ENCODE data around the gene SLC30A3.
A peak's percentile ranks its signal among the peaks of the same experiment; 100 is the strongest.

Gene SLC30A3

DNA sequence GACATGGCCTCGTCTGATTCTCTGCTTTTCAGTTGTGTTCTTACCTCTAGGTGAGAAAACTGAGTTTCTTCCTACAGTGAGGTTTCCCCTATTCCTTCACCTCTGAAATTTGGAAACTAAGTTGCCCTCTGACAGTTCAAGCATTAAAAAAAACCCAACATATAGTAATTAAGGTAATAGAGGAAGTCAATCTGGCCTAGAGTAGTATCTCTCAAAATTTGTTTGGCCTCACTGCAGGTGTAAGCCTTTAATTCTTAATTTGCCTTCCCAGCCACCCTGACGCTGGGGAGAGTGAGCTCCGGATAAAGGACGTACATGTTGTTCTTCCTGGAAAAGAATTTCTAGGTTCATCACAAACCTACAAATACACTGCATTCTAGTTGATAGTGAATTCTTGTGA, 44.2 kb downstream of the SLC30A3 start:
- H3K27me3 Mint-ChIP-seq (ENCODE audit: low read depth), result no peaks in the 10 kb centered on the region
- TF ChIP-seq, protein P1, sequence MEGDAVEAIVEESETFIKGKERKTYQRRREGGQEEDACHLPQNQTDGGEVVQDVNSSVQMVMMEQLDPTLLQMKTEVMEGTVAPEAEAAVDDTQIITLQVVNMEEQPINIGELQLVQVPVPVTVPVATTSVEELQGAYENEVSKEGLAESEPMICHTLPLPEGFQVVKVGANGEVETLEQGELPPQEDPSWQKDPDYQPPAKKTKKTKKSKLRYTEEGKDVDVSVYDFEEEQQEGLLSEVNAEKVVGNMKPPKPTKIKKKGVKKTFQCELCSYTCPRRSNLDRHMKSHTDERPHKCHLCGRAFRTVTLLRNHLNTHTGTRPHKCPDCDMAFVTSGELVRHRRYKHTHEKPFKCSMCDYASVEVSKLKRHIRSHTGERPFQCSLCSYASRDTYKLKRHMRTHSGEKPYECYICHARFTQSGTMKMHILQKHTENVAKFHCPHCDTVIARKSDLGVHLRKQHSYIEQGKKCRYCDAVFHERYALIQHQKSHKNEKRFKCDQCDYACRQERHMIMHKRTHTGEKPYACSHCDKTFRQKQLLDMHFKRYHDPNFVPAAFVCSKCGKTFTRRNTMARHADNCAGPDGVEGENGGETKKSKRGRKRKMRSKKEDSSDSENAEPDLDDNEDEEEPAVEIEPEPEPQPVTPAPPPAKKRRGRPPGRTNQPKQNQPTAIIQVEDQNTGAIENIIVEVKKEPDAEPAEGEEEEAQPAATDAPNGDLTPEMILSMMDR (IDR thresholded peaks at IDR 0.05; ENCODE audit: unreplicated experiment in 3 of 3), result no peak
- H3K9me3 Mint-ChIP-seq, result no peaks in the 10 kb centered on the region
- peaks cover 32% of the 10 kb centered on the region for H3K4me1 Mint-ChIP-seq
- peaks cover 47% of the 10 kb centered on the region for H3K36me3 Mint-ChIP-seq (ENCODE audit: low read depth)
- peak overlapping the region; percentile 27 to 87 (median 42) for H3K27ac Mint-ChIP-seq
- H3K4me3 Mint-ChIP-seq, result peak overlapping the region; percentile 89 to 95 (median 94)

DNA sequence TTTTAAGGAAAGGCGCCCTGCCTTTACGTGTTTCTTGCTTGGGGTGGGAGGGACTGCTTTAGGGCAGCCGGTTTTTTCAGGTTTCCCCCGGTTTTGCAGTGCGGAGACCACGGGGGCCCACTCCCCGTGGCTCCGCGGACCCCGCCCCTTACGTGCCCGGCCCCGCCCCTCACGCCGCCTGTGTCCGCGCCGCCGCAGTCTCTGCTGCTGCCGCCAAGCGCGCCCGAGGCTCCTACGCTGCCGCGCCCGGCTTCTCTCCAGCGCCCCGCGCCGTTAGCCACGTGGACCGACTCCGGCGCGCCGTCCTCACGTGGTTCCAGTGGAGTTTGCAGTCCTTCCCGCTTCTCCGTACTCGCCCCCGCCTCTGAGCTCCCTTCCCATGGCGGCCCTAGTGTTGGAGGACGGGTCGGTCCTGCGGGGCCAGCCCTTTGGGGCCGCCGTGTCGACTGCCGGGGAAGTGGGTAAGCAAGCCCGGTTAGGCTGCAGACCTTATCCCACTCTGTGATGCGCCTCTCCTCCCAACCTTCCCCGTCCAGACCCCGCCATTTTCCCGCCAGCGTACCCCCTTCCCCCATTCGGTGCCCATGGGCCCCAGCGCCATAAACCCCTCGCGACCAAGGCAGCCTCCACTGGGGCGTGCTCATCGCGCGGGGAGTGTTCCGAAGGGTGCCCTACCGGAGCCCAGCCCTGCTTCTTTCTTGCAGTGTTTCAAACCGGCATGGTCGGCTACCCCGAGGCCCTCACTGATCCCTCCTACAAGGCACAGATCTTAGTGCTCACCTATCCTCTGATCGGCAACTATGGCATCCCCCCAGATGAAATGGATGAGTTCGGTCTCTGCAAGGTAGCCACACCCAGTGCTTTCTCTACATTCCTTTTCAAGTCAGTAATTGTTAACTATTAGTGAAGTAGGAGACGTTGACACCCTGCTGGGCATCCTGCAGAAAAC, 45.4 kb downstream of the SLC30A3 start, which contains the start of gene CAD:
CAD (plus strand) TSS at position 197 of the 949 bp plus-strand sequence; CDS start at position 380, 183 bp downstream.
- Mint-ChIP-seq H3K9me3 (no peaks in the 10 kb centered on the region), H3K4me1 (peaks cover 44% of the 10 kb centered on the region), H3K4me3 (peak within 1 kb of the TSS; percentile 89 to 95 (median 94)), H3K36me3 (ENCODE audit: low read depth) (peaks cover 36% of the 10 kb centered on the region), H3K27me3 (ENCODE audit: low read depth) (no peaks in the 10 kb centered on the region), H3K27ac (peak within 1 kb of the TSS; percentile 87 to 97 (median 94))
- TF ChIP-seq, protein P1 (IDR thresholded peaks at IDR 0.05; ENCODE audit: unreplicated experiment in 3 of 3), result peak in 2 of 3 experiments; percentile 24 to 36

DNA sequence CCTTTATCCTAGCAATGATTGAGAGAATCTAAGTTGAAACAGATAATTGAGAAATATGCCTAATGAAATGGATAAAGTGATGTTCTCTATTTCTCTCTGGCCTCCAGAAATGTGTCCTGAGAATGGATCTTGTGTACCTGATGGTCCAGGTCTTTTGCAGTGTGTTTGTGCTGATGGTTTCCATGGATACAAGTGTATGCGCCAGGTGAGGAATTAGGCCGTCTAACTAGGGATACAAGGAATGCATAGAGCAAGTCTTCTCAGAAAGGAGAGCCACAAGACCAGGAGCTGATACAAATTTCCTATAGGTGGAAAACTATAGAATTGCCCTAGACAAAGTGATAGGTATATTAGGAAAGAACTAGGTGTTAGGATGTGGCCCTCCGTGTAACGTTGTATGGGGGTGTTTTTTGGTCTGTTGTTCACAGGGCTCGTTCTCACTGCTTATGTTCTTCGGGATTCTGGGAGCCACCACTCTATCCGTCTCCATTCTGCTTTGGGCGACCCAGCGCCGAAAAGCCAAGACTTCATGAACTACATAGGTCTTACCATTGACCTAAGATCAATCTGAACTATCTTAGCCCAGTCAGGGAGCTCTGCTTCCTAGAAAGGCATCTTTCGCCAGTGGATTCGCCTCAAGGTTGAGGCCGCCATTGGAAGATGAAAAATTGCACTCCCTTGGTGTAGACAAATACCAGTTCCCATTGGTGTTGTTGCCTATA, 46.3 kb downstream of the SLC30A3 start:
- Mint-ChIP-seq H3K9me3 (no peaks in the 10 kb centered on the region), H3K4me3 (peak overlapping the region; percentile 89 to 95 (median 94)), H3K27ac (peak overlapping the region; percentile 87 to 97 (median 94)), H3K4me1 (peaks cover 46% of the 10 kb centered on the region), H3K36me3 (ENCODE audit: low read depth) (peaks cover 28% of the 10 kb centered on the region), H3K27me3 (ENCODE audit: low read depth) (no peaks in the 10 kb centered on the region)
- TF ChIP-seq, protein P1 (IDR thresholded peaks at IDR 0.05; ENCODE audit: unreplicated experiment in 3 of 3), result no peak

DNA sequence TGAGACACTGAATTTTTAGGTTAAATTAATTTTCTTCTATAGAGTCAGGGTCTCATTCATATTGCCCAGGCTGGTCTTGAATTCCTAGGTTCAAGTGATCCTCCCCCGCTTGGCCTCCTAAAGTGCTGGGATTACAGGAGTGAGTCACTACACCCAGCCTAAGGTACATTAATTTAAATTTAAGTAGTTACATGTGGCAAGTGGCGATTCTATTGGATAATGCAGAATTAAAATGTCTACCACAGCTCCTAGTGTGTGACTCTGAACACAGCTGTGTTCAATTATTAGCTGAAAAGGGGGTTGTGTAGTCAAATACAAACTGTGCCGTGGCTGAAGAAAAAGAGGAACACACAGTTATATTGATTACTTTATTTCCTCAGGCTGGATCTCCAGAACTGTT, 47.9 kb downstream of the SLC30A3 start:
- H3K27me3 Mint-ChIP-seq (ENCODE audit: low read depth), result no peaks in the 10 kb centered on the region
- H3K4me3 Mint-ChIP-seq, result peak overlapping the region in 2 of 3 experiments; percentile 35 to 73
- no peaks in the 10 kb centered on the region for H3K9me3 Mint-ChIP-seq
- H3K4me1 Mint-ChIP-seq, result peaks cover 52% of the 10 kb centered on the region
- H3K27ac Mint-ChIP-seq, result no peak overlapping the region
- TF ChIP-seq, protein P1 (IDR thresholded peaks at IDR 0.05; ENCODE audit: unreplicated experiment in 3 of 3), result no peak
- H3K36me3 Mint-ChIP-seq (ENCODE audit: low read depth), result peaks cover 16% of the 10 kb centered on the region

DNA sequence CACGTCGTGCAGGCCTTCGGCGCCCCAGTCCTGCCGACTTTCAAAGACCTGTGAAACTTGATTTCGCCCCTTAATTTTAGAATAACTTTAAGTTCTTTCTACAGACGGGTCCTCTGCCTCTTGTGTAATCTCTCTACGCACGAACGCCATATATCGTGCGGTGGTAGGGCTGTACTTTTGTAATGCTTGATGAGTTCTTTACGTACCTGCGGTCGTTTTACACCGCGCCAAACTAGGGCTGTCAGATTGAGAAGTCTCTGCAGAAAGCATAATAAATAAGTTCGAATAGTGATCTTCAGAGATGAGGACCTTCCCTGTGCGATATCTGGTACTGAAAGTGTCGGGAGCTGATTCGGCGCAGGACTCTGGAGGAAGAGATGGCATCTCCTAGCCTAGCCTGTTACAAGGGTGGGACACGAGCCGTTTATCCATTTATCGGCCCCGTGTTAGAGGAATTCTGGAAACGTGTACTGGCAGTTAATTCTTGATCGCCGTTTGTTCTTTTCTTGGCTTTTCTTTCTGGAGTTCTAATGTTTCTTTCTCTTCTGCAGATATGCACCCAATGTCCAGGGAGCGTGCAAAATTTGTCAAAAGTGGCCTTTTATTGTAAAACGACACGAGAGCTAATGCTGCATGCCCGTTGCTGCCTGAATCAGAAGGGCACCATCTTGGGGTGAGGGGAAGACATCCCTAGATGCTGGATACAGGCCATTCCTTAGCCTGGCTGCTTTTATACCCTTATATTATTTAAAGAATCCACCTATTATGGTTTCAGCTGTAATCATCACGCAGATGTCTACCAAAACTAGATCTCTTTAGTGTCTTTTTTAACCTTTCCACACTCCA, 50.0 kb downstream of the SLC30A3 start:
- H3K27me3 Mint-ChIP-seq (ENCODE audit: low read depth), result no peaks in the 10 kb centered on the region
- TF ChIP-seq, protein P1 (IDR thresholded peaks at IDR 0.05; ENCODE audit: unreplicated experiment in 3 of 3), result no peak
- H3K36me3 Mint-ChIP-seq (ENCODE audit: low read depth), result peaks cover 19% of the 10 kb centered on the region
- no peaks in the 10 kb centered on the region for H3K9me3 Mint-ChIP-seq
- H3K27ac Mint-ChIP-seq, result peak overlapping the region; percentile 99 to 100 (median 100)
- H3K4me1 Mint-ChIP-seq, result peaks cover 60% of the 10 kb centered on the region
- peak overlapping the region; percentile 99 to 100 (median 99) for H3K4me3 Mint-ChIP-seq
